NCI-H187 (cell line): ENCODE data around the gene CSMD2.

ENCODE experiments used
- DNase-seq, 2 experiments: peaks; one replicate each; lab custom pipeline; 2025; lab: John Stamatoyannopoulos, UW

CSMD2 gene

DNA sequence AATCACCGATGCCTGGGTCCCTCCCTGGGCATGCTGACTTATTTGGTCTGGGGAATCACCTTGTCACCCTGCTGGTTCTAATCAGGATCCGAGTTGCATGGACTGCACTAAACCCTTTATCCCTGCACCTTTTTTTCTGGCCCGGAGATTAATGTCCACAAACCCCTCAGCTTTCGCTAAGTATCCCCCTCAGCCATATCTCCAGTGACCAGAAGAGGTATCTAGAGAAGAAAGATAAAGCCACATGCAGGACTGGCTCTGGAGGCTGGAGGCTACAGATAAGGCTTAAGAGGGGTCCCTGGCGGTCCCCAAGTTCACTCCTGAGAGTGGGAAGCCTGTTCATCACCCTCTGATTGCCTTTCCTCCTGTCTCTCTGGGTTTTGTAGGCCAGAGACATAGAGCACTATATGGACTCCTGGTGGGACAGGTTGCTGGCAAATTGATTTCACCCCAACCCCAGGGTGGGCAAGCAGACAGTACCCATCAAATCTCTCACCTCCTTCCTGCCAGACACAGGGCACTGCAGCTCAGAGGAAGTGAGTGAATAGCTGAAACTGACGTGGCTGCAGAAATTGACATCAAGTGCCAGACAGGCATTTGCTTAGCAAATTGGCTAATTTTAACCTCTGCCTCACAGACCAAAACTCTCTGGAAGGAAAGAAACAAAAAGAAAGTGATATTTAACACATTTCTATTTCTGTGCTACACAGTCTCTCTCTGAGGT is 262.4 kb downstream of the CSMD2 start:
- no peak for DNase-seq

DNA sequence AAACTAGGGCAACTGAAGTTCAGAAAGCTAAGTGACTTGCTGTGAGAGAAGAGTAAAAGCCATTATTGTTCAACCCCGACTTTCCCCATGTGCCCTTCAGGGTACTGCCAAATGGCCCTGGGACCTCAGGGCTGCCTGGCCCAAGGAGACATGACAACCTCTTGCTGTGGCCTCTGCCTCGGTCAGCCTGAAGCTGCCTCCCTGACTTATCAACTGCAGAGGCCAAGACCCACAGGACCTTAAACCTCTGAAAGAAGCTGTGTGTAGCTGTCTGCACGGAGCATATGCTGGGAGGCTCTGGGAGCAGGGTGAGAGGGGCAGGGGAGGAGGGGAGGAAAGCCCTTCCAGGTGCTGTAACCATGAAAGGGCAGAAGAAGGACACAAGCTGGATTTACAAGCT is 265.3 kb downstream of the CSMD2 start:
- no peak for DNase-seq

DNA sequence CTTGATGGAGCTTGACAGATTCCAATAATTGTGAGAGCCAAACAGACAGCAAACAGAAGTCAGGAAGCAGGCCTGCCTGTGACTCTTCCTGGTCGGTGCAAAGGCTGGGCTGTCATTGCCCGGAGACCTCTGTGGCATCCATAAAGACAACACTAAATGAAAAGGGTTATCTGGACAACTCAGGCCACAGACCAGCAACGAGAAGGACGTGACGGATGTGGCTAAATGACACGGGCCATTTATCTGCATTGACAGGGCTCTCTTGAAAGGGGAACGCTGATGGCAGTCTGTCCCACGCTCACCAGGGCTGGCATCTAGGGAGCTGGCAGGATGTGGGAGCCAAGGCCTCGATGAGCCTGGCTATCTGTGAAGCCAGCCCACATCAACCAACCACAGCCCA is 266.1 kb downstream of the CSMD2 start:
- no peak for DNase-seq

DNA sequence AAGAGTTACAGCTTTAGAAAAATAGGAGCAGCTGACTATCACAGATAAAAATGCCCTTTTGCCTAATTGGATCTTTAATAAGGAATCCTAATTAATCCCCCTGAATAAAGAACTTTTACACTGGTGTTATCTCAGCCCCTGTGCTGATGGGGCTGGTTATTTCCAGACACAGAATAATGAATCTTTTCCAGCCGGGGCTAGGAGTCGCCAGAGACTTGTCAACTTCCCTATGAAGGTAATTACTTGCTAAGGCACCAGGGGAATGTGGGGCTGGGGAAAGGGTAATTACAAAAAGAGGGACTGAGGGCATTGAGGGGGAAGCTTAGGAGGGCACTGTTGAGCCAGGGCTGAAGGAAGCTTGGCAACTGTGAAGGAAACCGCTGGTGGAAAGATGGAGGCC is 266.6 kb downstream of the CSMD2 start:
- no peak for DNase-seq

DNA sequence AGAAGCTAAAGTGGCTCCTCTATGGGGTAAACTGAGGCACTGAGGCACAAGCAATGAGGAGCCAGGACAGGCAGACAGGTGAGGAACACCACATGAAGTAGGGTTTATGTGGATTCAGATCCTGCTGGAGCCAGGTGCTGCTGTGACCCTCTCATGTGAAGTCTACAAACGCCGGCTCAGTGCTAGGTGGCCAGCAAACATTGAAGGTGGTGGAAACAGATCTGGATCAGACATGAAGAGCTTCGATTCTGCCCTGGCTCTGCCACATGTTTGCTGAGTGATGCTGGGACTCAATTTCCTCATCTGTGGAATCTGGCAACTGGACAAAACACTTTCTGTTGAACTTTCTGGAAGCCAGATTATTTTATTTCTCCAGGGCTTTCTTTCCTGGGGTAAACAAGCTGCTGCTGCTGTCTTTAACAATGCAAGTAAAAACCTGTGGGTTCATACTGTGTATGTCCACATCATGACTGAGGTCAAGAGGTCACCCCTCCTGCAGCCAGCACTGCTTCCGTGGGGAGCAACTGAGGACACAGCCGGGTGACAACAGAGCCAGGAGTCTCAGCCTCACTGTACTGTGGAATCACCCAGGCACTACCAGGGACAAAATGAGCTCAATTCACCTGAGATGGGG is 267.8 kb downstream of the CSMD2 start:
- DNase-seq = no peak

DNA sequence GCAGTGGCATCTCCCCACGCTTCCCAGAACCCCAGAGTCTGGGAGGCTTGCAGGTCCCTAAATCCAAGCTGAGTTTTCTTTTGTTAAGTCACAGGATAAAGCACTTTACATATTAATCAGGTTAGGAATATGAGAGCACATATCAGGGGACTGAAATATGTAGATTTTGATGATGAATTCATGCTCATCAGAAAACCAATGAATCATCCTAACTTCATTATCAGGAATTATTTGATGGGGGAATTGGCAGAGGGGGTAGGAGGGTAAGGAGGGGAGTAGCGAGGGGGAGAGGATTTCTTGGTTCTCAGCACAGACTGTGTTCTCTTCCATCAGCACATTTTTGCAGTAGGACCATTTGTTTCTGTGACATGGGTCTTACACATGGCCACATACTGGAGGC is 269.1 kb downstream of the CSMD2 start:
- DNase-seq = no peak

DNA sequence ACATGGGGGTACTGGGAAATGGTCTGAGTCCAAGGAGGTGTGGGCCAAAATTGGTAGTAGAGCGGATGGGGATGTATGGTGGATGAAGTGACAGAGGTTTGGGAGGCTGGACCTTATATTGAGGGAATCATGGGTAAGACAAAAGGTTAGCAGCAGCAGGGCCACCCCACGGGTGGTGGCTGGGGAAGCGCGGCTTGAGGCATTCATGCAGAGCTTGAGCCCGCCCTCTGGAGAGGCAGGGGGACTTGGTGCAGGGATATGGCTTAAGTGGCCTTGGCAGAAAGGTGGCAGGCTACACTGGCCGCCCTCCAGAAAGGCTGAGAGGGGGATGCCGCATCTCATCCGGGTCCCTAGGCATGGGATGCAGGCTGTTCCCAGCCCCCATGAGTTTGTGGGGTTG is 269.6 kb downstream of the CSMD2 start:
- no peak for DNase-seq

DNA sequence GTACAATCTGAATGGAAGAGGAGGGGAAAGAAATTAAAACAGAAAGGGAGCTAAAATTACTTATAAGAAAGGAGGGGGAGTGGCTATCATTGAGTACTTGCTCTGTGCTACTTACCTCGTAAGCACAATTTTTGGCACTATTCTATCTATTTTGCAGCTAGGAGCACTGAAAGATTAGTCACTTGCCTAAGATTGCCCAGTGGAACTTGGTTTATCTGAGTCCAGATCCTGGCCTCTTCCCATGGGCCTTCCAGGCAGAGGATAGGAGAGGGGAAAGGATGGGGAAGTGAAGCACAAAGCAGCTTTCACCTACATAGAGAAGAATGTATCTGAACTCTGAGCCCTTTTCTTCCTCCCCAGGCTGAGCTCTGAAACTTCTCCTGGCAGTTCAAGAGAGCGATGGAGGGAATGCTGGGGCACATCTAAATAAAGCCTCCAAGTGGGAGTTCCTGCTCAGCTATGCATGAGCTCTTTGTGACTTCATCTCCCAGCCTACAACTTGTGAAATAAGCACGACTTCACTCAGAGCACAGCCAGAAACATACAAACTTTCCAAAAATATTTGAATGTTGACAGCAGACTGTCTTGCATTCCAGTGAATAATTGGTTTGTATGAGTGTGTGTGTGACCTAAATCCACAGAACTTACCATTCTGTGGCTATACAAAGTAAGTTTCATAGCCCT is 271.7 kb downstream of the CSMD2 start:
- no peak for DNase-seq

DNA sequence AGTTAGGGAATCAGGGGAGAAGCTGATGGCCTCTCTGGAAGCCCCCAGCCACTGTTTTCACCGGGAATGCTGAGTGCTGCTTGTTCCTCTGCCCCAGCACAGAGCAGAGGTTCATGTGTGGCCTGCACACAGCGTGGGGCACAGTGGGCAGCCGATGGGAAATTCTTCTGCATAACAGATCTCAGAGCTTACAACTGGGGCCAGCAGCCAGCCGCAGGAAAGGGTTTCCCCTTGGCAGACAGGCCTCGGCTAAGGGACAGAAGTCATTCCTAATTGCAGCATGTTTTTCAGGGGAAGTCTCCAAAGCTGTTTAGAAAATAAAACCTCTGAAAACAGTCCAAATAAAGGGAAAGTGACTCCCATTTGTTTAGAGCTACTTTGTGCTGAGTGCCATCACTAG is 278.5 kb downstream of the CSMD2 start:
- no peak for DNase-seq

DNA sequence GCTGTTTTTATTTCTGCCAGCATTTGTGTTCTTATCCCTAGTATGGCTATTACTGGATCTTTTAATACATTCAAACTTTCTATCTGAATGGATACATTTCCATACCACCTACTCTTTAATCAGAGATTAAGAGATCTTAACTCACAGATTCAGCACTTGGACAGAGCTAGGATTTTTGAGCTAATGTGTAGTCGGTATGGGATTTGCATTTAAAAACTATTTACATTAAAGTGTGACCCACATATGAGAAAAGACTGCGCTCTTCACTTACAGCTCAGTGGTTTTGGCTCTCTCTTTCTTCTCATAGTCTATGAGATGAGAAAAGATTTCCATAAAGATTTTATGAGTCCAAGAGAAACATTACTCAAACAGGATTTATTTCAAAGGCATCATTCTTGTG is 284.7 kb downstream of the CSMD2 start:
- DNase-seq = no peak

DNA sequence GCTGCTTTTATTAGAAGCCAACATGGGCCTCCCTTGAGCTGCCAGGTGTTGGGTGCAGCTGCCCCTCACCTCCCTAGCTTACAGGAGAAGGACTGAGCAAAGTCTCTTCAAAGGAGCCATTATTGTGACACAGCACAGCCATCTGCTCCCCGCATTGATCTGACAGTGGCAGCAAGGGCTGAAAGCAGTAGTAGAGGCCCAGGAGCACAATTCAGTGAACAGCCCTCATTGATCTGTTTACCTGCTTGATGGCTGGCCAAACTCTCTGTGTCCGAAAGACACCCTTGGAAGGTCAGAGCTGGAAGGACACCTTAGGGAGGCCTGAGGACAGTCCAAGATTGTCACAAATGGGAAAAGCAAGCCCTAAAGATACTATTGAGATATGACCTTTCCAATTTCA is 286.6 kb downstream of the CSMD2 start:
- no peak for DNase-seq

DNA sequence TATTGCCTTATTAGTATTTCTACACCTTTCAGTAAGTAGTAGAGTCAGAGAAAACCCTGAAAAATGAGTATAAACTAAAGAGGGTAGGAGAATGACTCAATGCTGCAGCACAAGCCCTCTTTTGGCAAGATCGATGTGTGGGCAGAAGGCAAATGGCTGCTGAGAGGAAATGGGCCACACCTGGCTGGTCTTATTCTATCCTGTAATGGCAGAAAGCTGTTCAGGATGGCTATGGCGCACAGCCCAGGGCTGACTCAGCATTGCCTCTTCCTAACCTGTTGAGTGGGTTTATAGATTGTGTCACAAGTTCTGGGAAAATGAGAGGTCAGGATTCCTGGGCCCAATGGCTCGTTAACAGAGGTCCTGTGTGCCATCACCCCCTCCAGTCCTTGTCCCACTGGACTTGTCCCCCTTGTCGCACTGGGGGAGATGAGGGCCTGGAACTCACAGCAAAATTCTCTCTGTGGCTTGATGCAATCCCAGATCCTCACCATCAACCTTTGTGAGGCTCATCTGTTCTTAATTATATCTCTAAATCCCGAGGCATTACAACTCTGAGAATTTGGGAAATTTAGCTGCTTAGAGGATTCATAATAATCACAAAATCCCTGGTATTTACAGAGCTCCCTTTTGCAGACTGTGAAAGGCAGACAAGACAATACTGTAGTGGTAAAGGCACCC is 287.9 kb downstream of the CSMD2 start:
- DNase-seq = no peak

DNA sequence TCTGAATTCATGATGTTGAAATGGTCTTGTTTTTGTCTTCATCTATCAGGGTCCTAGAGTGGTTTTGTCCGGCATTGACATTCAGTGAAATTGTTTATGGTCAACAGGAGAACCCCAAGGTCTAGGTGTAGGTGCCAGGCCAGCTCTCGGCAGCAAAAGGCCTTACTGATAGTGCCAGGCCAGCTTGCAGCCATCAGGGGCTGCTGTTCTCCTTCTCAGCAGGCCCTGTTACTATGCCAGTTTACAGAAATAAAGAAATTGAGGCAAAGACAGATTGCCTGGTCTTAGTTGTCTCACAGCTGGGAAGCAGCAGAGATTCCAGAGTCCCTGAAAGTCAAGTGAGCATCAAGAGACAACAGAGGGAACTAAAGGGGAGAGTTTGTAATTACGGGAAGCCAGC is 289.2 kb downstream of the CSMD2 start:
- no peak for DNase-seq

DNA sequence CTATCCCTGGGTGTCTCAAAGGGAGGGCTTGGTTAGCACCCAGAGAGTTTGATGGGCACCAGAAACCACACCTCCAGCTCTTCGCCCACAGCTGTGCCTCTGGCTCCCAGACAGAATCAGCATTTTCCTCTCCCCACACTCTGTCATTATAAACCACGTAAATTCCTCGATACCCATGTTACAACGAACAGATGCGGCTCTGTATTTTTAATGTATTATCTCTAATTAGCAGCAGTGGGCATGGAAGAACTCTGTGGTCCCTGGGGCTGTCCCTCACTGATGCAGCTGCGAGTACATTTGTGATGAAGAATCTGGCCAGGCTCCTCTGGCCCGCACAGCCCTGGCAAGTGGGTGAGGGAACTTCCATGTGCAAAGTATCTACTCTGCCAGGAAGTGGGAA is 290.4 kb downstream of the CSMD2 start:
- no peak for DNase-seq

DNA sequence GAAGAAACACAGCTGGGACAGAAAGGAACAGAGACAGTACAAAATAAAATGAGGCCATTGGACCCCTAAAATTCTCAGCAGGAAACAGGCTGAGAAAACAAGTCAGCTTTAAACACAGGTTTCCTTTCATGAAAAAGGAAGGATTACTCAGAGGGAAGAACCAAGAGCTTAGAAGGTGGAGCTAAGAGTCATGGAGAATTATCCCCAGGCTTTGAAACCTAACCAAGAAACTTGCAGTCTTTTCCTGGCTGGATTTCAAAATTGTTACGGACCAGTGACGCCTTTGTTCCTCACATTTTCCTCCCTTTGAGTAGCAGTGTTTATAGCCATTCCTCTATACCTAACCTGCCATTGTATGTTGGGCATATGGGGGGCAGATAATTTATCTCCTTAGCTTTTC is 292.3 kb downstream of the CSMD2 start:
- no peak for DNase-seq

DNA sequence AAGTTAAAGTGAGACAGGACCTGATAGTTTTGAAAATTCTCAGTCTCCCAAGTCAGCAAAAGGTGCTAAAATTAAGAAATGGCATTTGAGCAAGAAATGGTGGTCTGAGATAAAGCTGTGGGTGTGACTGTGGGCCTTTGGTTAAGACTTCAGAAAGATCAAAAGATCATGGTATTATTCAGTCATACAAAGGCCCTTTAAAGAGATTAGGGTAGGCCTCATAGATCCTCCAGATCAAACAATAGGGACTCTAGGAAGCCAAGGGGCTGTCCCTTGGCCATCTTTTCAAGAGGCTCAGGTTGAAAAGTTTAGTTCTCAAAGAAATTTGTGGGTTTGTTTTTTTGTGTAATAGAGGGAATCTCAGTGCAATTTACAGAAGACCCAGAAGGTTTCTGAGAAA is 292.8 kb downstream of the CSMD2 start:
- DNase-seq = no peak

DNA sequence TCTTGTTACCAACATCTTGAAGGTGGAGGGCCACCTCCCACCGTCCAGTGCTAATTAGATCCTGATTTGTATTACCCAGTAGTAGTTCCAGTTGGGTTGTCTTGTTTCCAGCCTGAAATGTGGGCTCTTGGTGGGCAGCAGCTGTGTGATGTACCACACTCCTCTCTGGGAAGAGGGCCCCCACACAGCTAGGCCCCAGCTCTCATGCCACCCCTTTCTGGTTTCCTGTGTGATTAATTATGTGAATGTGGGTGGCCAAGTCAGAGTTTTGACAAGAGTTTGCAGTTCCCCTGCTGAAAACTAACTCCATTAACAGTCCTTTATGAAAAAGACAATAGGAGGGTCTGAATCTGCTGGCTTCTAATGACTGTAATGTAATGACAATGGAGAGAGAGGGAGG is 297.3 kb downstream of the CSMD2 start:
- DNase-seq = no peak

DNA sequence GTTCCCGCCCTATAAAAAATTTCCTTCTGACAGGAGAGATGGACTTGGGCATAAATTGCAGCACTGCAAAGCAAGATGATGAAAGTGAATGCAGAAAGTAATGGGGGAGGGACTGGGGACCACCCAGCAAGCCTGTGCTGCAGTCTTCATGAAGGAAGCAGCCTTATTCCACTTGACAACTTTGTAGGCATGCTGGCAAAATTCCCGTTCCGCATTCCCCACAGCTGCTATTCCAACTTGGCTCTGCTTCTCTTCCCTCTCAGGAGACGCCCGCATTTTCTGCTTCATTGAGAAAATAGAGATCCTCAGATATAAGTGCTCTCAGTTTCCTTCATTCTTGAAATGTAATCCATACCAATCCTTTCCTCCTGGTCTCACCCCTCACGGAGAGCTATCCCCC is 298.7 kb downstream of the CSMD2 start:
- no peak for DNase-seq

DNA sequence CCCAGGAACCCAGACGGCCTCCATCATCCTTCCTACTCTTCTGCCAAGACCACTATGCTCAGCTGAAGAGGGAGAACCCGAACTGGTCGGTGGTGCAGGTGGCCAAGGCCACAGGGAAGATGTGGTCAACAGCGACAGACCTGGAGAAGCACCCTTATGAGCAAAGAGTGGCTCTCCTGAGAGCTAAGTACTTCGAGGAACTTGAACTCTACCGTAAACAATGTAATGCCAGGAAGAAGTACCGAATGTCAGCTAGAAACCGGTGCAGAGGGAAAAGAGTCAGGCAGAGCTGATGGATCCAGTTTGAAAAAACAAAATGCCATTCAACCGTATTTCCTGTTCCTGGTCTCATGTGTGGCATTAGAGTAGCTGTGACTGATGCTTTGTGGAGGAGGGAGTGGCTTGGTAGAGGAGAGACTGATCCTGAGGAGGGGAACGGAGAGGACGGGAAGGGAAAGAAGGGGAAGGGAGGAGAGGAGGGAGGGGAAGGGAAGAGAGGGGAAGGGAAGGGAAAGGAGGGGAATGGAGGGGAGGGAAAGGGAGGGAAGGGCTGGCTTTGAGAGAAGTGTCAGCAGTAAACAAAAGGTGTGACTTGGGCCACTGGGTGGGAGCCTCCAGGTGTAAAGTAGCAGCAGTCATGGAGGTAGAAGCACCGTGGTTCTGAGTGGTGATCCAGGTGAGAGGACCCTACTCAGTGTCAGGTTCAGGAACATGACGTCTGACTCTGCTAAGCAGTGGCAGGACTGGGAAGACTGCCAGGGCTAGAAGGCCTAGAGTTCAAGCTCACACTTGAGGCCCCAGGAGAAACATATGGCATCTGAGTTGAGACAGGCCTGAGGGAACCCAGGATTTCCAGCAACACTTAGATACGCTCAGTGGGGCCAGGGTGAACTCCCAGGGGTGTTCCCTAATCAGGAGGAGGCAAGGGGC is 300.3 kb downstream of the CSMD2 start:
- DNase-seq = no peak

DNA sequence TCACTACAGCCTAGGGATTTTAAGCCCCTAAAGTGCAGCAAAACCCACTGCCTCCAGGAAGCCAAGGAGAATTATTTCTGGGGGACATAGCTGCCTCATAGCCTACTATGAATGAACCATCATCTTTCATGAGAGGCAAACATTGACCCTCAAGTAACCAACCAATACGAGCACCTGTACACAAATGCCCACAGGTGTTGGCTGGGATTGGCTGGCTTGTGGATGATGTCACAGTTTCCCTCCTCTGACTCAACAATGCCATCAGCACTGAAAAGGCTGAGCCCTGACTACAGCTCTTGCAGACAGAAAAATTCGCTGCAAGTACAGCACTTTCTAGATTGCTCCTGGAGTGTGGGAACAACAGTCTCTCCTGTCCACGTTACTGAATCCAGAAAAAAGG is 301.3 kb downstream of the CSMD2 start, which contains the start of gene HMGB4:
HMGB4 (plus strand) TSS at position 301 of the 400 bp plus-strand sequence. CDS start 113 bp downstream, outside the sequence.
- no peak for DNase-seq

DNA sequence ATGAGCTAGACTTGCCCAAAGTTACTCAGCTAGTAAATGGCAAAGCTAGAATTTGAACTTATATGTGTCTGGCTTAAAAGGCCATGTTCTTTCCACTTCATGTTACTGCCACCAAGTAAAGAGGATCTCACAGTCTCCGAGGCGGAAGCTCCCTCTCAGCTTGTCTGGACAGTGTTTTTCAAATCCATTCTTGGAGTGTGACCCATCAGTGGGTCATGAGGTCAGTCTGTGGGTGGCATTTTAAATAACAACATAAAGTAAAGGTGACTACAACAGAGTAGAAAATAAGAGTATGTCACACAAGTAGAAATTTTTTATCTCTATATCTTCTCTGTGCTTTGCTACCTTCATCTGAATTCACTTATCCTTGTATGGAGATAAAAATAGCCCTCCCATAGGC is 304.4 kb downstream of the CSMD2 start:
- no peak for DNase-seq

DNA sequence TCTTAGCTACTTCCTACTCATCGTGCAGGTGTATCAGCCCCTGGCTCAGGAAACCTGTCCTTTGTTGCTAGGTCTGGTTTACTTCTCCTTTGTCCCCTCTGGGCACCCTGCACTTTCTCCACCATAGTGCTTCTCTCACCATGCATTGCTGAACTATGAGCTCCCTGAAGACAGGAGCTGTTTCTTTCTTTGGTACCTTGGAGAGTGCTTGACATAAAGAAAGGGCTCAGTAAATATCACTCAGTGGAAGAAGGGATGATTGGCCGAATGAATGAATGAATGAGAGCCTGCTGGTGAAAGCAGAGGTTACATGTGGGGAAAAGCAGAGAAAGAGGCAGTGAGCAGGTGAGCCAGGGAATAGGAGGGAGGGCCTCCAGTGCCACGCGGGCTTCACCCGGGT is 310.9 kb downstream of the CSMD2 start:
- no peak for DNase-seq
